NCI-H69 (cell line): ENCODE measurements around the gene SSTR5.
"Not testable (repeated sequence)": the region's sequence is repeated elsewhere in the genome, so short reads cannot be mapped to it uniquely, and the experiment has no call there.

Experiments used
- DNase-seq: peaks from one replicate; lab custom pipeline; 2025; lab: John Stamatoyannopoulos, UW

SSTR5 gene

DNA sequence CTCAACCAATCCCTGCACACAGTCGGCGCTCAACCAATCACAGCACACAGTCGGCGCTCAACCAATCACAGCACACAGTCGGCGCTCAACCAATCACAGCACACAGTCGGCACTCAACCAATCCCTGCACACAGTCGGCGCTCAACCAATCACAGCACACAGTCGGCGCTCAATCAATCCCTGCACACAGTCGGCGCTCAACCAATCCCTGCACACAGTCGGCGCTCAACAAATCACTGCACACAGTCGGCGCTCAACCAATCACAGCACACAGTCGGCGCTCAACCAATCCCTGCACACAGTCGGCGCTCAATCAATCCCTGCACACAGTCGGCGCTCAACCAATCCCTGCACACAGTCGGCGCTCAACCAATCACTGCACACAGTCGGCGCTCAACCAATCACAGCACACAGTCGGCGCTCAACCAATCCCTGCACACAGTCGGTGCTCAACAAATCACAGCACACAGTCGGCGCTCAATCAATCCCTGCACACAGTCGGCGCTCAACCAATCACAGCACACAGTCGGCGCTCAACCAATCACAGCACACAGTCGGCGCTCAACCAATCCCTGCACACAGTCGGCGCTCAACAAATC, 20.2 kb downstream of the SSTR5 start:
- not testable (repeated sequence) for DNase-seq

DNA sequence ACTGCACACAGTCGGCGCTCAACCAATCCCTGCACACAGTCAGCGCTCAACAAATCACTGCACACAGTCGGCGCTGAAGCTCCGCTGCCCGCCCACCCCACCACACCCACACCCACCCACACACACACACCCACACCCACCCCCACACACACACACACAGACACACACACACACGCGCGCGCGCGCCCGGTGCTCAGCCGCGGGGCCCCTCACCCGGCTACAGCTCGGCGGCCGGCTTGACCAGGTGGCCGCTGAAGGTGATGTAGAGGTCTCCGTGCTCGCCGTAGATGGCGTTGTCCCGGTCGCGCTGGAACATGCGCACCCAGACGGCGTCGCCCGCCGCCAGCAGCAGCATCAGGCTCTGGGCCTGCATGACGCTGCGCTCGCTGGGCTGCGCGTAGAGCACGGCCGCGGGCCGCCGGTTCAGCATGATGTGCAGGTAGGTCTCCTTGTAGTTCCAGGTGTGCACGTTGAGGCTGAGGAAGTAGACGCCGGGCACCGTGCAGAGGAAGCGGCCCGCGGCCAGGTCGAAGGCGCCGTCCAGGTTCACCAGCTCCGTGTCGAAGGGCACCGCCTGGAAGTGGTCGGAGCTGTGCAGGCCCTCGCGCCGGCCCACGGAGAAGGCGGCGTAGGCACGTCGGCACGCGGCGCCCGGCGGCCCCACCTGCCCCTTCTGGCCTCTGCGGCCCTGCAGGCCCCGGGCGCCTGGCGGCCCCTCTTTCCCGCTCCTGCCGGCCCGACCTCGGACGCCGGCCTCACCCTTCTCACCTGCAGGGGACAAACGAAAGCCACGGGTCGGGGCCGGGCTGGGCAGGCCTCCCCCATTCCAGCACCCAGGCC, 21.0 kb downstream of the SSTR5 start:
- DNase-seq: peak; percentile 51

DNA sequence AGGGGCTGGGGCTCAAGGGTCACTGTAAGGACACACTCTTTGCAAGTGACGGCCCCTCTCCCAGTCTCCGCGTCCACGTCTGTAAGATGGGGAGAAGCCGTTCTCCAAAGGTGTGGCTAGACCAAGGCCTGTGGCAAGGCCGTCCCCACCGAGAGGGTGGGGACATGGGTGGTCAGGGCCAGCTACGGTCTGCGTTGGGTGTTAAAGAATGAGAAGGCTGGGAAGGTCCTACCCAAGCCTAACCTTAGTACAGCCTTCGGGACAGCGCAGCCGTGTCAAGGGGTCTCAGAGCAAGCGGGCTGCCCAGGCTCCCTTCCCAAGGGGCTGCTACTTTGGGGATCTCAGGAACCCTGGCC, 21.6 kb downstream of the SSTR5 start:
- DNase-seq: no peak

DNA sequence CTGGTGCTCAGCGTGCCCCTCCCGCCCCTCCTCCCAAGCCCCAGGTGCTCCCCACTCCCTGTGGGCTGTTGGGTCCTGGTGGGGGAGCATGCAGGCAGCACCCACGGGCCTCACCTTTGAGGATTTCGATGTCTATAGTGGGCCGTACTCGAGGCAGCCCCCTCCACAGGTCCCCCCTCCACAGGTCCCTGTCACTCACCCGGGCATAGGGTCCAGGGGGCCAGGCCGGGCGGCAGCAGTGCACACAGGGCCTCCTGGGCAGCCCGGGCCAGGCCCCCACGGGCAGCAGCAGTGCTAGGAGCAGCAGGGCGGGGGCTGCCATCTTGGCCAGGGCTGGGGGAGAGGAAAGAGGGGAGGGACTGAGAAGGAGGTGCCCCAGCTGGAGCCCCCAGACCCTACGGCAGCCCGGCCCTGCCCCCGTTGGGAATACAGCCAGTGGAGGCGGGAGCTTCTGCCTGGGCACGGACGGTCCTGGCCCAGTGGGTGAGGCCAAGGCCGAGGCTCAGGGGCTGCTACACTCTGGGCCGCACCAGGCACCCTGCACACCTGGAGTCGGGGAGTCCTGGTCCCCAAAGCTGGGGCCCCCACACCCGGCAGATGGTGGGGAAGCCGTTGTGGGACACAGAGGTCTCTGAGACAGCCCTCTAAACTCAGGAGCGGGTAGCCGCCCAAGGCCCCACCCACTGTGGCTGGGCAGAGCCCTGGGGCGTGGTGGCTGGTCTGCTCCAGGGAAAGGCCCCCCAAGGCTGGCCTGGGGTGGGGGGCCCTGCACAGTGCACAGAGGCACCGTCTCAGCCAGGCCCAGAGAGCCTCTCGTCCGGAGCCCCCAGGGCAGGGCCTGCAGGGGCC, 22.3 kb downstream of the SSTR5 start:
- DNase-seq: peak; percentile 20

DNA sequence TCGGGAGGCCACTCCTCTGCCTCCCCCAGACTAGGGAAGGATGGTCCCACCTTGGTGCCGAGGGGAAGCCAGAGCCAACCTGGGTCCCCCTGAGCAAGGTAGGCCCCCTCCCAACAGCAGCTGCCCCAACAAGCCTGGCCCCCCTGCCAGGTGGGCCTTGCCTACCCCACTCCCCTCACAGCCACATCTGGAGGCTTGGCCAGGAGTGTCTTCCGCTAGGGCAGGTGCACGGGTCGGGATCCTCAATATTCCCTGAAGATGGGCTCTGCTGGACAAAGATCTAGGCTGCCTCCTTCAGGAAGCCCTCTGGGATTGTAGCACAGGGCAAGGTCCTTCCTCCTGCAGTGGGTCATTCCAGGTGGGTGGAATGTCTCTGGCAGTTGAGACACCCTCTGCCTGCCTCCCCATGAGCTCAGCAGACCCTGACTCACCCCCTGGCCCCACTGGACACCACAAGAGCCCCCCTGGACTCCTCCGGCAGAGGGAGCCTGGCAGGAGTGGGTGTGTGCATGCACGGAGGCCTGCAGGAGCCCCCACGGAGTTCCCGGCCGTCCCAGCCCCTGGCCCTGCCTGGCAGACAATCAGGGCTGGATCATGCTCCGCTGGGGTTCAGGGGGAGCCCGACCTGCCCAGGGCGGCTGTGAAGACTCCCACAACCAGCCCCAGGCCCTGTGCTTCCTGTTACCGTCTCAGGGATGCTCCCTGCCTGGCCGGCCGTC, 23.1 kb downstream of the SSTR5 start:
- DNase-seq: no peak

DNA sequence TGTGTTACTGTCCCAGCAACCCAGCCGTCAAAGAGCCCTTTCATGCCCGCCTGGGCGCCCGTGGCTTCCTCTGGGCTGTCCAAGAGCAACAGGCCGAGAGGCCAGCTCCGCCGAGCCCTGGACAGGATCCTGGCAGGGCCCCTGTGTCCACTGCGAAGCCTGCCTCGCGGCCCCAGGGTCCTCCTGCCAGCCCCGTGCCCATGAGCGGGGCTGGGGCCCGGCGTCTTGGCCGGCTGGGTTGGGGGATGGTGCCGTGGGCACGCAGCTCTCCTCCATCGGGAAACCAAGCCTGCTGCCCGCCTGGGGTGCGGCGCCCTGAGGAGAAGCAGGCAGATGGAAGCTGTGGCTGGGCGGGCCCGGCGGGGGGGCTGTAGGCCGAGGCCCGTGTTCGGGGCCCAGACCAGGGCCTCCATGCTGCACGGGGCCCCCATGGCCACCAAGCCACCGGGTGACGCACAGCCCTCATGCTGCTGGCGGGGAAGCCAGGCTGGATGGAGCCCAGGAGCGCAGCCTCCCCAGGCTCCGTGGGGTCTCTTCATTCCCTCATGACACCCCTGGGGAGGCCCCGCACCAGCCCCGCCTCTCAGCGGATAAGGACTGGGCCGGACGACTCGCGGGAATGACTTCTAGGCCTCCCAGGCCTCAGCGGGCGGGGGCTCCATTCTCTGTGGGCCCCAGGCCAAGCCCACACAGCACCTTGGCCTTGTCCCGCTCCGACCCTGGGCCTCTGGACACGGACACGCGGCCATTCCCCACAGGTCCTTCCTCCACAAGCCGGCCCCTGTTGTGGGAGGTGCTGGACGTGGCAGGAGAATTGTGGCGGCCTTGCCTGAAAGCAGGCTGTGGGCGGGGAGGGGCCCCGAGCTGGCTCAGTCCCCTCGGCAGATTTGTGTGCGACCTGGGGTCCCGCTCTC, 23.9 kb downstream of the SSTR5 start, which contains the start of gene C1QTNF8:
Gene C1QTNF8, minus strand, starts transcription at position 76 of the 914 bp plus-strand sequence. CDS start 1,322 bp downstream, outside the sequence.
- no peak for DNase-seq

DNA sequence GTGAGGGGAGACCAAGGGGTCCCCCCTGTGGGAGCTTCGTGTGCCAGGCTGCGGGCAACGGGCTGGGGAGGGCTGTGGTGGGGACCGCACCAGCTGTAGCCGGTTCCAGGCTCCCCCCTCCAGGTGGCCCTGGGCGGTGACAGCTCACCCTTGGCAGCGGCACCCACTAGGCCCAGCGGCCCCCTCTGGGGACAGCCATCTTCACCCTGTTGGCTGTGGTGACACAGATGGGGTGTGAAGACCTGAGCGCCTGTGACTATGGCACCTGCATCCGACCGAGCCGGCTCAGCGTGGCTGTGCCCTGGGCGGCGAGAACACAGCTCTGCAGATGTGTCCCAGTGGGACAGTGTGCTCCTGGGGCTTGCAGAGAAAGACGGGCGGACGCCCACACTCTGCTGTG, 24.6 kb downstream of the SSTR5 start:
- DNase-seq: no peak

DNA sequence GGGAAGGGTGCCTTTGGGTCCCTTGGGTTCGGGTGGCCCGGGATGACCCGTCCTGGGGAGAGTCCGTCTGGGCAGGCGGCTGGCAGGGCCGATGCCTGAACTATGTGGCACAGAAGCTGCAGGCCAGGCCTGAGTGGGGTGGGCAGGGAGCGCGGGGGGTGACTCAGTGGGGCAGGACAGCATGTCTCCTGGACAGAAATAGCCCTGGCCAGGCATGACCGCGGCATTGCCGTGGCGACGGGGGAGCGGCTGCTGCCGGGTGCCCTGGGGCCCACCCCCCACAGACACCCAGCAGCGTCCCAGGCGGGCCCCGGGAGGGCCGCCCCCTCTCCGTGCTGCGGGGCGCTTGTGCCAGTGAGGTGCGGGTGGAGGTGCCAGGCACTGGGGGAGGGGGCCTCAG, 25.3 kb downstream of the SSTR5 start:
- DNase-seq: no peak

DNA sequence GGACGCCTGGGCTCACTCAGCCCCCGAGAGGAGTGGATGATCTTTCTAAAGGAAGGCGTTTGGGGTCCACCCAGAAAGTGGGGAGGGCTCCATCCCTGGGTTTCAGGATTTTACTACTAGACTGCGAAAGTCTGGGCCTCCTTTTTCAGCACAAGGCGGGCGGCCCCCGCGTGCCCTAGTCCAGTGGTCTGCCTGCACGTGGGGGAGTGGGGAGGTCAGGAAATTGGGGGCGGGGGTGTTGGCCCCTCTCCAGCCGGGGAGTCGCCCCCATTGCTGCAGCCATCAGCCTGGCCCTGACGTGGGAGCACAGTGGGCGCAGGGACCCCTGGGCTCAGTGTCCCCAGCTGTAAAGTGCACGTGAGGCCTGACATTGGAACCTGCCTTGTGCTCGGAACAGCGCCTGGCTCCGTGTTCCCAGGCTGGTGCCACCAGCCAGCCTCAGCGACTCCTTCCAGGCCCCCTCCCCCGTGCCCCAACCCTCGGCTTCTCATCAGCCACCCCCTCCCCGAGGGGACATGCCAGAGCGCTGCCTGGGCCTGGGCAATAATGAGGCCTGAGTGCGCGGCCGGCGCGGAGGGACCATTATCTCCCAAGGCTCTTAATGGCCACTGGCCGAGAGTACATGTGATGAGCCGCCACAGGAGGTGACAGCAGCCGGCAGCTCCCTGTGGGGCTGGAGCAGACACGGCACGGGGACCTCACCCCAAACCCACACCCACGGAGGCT, 25.9 kb downstream of the SSTR5 start:
- peak; percentile 84 for DNase-seq

DNA sequence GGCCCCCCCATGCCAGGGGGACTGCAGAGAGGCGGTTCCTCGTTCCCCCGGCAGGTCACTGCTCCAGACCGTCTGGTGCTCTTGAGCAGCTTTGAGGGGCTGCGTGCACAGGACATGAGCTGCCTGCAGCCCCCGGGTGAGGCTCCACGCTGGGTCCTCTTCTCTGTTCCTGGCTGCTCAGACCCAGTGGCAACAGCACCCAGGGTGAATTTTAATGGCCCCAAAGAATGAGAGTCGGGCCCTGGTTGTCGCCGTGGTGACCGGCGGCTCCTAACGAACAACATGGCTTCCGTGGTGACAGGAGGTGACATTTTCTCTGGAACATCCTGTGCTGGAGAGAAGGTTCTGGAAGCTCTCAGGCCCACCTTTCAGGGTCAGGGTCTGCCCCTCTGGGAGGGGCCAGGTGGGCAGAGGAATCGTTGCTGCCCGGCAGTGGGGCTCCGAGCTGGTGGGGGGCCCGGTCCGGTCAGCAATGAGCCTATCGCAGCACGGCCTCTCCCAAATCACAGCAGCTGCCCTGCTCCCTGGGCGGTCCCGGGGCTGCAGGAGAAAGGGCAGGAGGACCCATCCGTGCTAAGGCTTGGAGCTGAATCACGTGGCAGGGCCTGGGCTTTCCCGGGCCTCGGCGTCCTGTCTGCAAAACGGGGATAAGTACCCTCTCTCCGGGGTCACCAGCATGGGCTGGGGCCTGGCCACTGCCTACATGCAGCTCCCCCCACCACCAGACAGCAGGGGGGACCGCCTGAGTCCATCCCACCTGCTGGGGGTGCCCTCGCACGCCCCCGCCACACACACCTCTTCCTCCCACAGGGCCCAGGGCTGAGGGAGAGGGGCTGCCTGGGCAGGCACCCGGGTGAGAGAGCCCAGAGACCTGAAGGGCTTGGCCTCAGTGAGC, 26.9 kb downstream of the SSTR5 start:
- peak; percentile 70 for DNase-seq

DNA sequence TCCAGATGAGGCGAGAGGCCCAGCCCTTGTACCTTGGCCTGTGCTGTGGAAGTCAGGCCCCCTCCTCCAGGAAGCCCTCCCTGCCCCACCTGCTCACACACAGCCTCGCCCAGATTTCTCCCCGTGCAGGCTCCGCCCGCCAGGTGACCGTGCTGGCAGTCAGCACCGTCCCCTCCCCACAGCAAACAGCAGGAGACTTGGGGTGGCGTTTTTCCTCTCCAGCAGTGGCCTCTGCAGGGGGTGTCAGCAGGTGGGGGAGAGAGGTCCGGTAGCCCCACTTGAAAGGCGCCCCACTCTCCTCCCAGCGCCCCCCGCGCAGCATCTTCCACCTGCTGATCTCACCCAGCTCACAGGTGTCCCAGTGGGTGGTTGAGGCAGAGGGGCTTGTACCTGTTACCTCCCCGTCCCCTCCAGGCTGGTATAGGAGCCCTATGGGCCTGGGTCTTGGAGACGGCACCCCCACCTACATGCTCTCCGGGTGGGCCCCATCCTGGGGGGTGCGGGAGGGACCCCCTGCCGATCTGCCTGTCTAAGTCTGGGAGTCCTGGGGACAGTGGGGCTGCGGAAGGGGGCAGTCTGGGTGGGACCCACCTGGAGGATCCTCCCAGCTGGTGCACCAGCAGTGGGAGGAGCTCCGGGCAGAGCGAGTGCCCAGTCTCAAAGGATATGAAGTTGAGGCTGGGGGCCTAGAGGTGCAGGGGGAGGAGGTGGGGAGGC, 27.7 kb downstream of the SSTR5 start:
- DNase-seq: peak; percentile 76

DNA sequence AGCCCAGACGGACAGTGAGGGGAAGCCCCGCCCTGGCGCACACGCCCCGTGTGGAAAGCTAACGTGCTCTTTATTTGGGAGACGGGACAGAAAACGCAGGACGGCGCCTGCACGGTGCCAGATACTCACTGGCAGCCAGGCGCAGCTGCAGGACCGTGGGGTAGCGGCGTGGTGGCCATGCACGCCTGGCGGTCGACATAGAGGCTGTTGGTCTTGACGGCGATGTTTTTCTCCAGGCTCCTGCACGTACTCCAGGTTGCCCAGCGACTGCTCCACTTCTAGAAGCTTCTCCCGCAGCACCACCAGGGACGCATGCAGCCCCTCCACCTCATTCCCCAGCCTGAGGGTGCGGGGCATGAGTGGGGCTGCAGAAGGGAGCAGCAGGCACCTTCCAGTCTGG, 28.6 kb downstream of the SSTR5 start:
- no peak for DNase-seq

DNA sequence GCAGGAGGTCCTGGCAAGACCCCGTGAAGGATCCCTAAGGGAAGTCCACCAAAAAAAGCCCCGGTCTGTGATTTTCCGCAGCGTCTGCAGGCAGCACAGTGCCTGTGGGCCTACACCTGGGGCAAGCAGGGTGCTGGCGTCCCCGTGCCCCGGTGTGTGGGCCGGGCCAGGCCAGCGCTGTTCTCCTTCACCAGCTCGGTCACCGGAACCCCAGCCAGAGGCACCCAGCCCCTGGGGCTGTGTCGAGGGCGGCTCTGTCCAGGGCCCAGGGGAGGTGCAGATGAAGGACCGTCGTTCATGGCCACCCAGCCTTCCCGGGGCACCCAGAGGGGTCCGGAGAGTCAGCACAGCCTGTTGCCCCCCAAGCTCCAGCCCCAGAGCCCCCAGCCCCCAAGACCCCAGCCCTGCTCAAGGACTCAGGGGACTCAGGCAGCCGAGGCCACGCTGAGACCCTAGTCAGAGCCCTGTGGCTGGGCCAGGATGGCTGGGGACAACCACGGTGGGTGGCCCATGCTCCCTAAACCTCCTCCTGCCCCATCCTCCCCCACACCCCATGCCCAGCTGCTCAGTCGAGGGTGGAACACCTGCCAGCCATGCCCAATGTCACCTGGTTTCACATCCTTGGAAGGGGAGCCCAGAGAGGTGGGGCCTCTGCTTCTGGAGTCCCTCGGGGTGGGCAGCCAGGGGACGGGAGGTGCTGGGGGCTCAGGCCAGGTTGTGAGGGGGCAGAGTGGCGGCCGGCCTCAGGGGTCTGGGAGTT, 29.2 kb downstream of the SSTR5 start:
- peak; percentile 55 for DNase-seq

DNA sequence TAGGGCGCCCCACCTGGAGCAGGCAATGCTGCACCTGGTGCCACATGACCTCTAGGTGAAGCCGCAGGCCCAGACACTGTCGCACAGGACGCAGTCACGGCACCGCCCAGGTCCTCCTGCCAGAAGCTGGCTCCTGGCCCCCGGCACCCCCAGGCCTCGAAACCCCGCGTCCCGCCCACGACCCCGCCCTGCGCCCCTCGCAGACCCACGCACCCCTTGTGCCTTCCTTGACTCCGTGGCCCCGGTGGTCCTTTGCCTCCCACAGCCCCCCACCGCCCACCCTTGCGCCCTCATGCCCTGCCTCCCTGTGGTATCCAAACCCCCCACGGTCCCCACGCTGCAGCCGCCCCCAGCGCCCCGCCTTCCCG, 29.8 kb downstream of the SSTR5 start:
- DNase-seq: peak; percentile 55

DNA sequence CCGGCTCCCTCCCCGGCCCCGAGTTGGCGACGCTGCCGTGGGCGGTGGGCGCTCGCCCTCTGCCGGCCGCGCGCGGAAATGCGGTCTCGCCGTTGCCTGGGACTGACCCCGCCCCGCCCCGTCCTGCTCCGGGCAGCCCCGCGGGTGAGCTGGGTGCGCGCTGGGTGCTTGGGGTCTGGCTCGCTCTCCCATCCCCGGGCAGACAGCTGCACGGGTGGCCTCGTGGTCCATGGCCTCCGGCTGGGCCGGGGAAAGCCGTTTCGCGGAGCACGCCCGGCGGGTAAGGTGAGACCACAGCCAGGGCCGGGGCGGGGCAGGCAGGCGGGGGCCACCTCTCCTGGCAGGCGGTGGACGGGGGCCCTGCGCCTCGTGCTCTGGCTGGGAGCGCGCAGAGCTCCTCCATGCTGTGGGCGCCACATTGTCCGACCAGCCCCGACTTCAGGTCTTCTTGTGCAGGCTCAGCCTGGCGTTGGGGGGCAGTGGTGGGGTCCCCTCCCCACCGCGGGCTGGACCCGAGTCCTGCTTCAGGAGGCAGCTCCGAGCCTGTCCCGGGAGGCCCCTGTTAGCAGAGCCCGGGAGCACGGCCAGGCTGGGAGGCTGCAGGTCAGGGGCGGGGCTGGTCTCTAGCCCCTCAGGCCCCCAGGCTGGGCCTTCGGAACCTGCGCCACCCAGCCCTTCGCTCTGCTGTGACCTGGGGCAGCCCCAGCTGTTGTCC, 30.5 kb downstream of the SSTR5 start:
- peak; percentile 70 for DNase-seq

DNA sequence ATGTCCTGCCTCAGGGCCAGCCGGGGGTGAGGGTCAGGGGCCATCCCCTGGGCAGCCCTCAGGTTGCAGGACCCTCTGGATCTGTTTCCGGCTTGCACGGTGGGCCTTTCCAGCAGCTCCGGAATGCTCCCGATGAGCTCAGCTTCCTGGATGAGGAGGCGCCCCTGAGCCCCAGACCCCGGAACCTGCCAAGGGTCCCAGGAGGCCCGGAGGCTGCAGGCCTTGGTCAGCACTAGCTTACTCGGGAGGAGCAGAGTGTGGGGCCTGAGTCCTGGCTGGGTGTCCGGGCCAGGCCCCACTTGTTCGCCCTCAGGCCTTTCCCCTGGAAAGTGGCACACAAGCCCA, 31.1 kb downstream of the SSTR5 start:
- DNase-seq: no peak

DNA sequence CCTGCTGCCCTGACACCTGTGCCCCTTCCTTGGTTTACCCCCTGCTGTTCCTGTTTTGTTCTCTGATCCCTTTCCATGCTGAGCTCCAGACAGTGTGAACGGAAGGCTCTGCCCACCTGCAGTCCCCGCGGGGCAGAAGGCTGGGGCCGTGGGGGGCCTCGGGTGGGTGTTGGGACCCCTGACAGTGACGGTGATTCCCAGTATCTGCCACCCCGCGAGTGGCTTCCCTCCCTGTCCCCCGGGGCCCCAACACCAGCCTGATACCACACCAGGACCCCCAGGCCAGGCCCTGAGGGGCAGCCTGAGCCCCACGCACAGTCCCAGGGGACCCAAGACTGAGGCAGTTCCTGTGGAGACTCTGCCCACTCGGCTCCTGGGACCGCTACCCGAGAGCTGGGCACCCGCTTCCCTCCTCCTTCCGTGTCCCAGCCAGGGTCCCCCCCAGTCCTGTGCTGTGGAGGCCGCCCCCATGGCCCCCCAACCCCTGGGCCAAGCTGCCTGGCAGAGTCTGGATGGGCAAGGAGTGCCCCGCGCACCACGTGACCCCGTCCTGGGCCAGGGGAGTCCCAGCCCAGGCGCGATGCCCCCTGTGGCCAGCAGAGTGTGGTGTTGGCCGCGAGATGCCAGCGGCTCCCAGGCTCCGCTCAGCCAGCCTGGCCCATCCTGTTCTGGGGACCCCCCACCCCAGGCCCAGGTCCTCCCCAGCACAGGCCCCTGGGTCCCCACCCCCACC, 33.5 kb downstream of the SSTR5 start:
- DNase-seq: peak; percentile 83
